Thyroid gland (tissue), 4 donors: ENCODE measurements around the gene CCDC148. TPM values are rescaled to one million over a fixed set of nuclear protein-coding genes. Genes with fewer than 3 reads are reported as not detected.

Experiments
- DNase-seq, 2 donors: peaks; one replicate each; pipeline ENCODE4 v3.0.0-alpha.2; 2019
- H3K27ac ChIP-seq, 3 donors: fragments of 200-600 bp; sonication (generic); 1 replicate in 2 of 3; 2 replicates in 1 of 3; pipeline ENCODE4 v1.5.1; 2016 to 2019; ENCODE audit warnings: mild to moderate bottlenecking in 1 of 3, moderate library complexity in 1 of 3
- H3K27me3 ChIP-seq: fragments of 200-600 bp; sonication (generic); one replicate; pipeline ENCODE4 v1.5.1; 2019
- H3K36me3 ChIP-seq, 2 donors: fragments of 200-600 bp; sonication (generic); one replicate each; pipeline ENCODE4 v1.5.1; 2016 to 2019
- H3K4me1 ChIP-seq, 2 donors: fragments of 200-600 bp; sonication (generic); one replicate each; pipeline ENCODE4 v1.5.1; 2017 to 2019
- H3K4me3 ChIP-seq, 3 donors: fragments of 200-600 bp; sonication (generic); replicated peaks in 1 of 3; 1 replicate in 2 of 3; 2 replicates in 1 of 3; pipeline ENCODE4 v1.5.1; 2016; ENCODE audit warnings: mild to moderate bottlenecking in 1 of 3
- H3K9me3 ChIP-seq: fragments of 200-600 bp; sonication (generic); one replicate; pipeline ENCODE4 v1.5.1; 2017
- CTCF ChIP-seq, 6 experiments: fragments of 200-600 bp in 3 of 6; fragments of 450-650 bp in 3 of 6; sonication (generic) in 3 of 6; IDR thresholded peaks; one replicate each; pipeline ENCODE4 v1.5.1; 2016 to 2019; ENCODE audit warnings: antibody characterized with exemption in 6 of 6, mild to moderate bottlenecking in 2 of 6, inconsistent platforms in 1 of 6, moderate library complexity in 1 of 6
- POLR2A ChIP-seq, 2 donors: fragments of 450-650 bp; IDR thresholded peaks; one replicate each; pipeline ENCODE4 v1.6.1; 2017; ENCODE audit warnings: antibody characterized with exemption in 2 of 2, mild to moderate bottlenecking in 2 of 2, moderate library complexity in 1 of 2
- WGBS, 2 donors: methylation state at CpG; one replicate each; pipeline ENCODE4 v1.1.5; 2017; 5-methylcytosine and 5-hydroxymethylcytosine counted together
- intact Hi-C: fragments of 100-400 bp; cut with DNase I; formaldehyde crosslinking; loops from one replicate; pipeline ENCODE4 v1.15.1; 2023
- total RNA-seq, 4 donors: library from RNA; depleted of rRNA; stranded (reverse); fragments of >200 nt; gene quantifications; one replicate each; pipeline ENCODE4 v1.2.3, GENCODE V29; 2016

CCDC148 gene
- total RNA-seq, 4 donors from 2014 or later = 4.6 to 10.7 (median 7.4) TPM

- 23 to 26% methylated on average over 2 of the region's 2 CpGs for WGBS, 2 donors
- peaks cover 9 to 37% of the 10 kb centered on the region in 2 donors for H3K4me1 ChIP-seq
- no peak overlapping the region for H3K27ac ChIP-seq
- no peak overlapping the region for H3K4me3 ChIP-seq
- TF ChIP-seq CTCF (IDR thresholded peaks at IDR 0.05) (peak in 3 of 6 experiments; percentile 53 to 60 (median 57)), POLR2A (IDR thresholded peaks at IDR 0.05) (no peak)
- intact Hi-C loops = loop anchor here (5.0 to 10.0 kb wide), 2 partner anchors 278 to 565 kb away; partner anchors contain the start of genes CCDC148 and PKP4
- H3K9me3 ChIP-seq = no peaks in the 10 kb centered on the region
- no peaks in the 10 kb centered on the region for H3K27me3 ChIP-seq
- no peak for DNase-seq
- H3K36me3 ChIP-seq = no peaks in the 10 kb centered on the region
These were observed 276.9 kb downstream of the CCDC148 start for GRCh38 chr2:158179660-158180059.

- intact Hi-C loops = no loop called here
- Histone ChIP-seq H3K9me3 (no peaks in the 10 kb centered on the region), H3K4me1 (peaks cover under 1 to 27% of the 10 kb centered on the region in 2 donors), H3K36me3 (no peaks in the 10 kb centered on the region), H3K27me3 (no peaks in the 10 kb centered on the region), H3K27ac (no peak overlapping the region), H3K4me3 (no peak overlapping the region)
- WGBS, 2 donors = 50 to 62% methylated on average over 3 of the region's 3 CpGs
- no peak for DNase-seq
- TF ChIP-seq CTCF (IDR thresholded peaks at IDR 0.05) (no peak), POLR2A (IDR thresholded peaks at IDR 0.05) (no peak)
These were observed 277.9 kb downstream of the CCDC148 start for GRCh38 chr2:158178646-158179045.

- H3K27me3 ChIP-seq = no peaks in the 10 kb centered on the region
- peak in 1 of 2 donors; percentile 2 for DNase-seq
- TF ChIP-seq CTCF (IDR thresholded peaks at IDR 0.05) = no peak
- TF ChIP-seq POLR2A (IDR thresholded peaks at IDR 0.05) = no peak
- H3K36me3 ChIP-seq = no peaks in the 10 kb centered on the region
- peaks cover 0 to 4% of the 10 kb centered on the region in 2 donors for H3K4me1 ChIP-seq
- H3K27ac ChIP-seq = no peak overlapping the region
- no peak overlapping the region for H3K4me3 ChIP-seq
- 88 to 89% methylated on average over 5 of the region's 5 CpGs for WGBS, 2 donors
- H3K9me3 ChIP-seq = no peaks in the 10 kb centered on the region
- intact Hi-C loops = no loop called here
These were observed 281.6 kb downstream of the CCDC148 start for GRCh38 chr2:158174956-158175355.

- H3K27me3 ChIP-seq = no peaks in the 10 kb centered on the region
- H3K4me1 ChIP-seq = no peaks in the 10 kb centered on the region
- no peak overlapping the region for H3K27ac ChIP-seq
- DNase-seq = no peak
- intact Hi-C loops = no loop called here
- H3K36me3 ChIP-seq = no peaks in the 10 kb centered on the region
- TF ChIP-seq CTCF (IDR thresholded peaks at IDR 0.05) = no peak
- no peak for TF ChIP-seq POLR2A (IDR thresholded peaks at IDR 0.05)
- WGBS, 2 donors = 79 to 92% methylated on average over 1 of the region's 1 CpG
- no peaks in the 10 kb centered on the region for H3K9me3 ChIP-seq
- no peak overlapping the region for H3K4me3 ChIP-seq
These were observed 282.1 kb downstream of the CCDC148 start for GRCh38 chr2:158174495-158174894.

GRCh38 chr2:158172719-158173118, 283.8 kb downstream of the CCDC148 start:
- no peaks in the 10 kb centered on the region for H3K4me1 ChIP-seq
- no peaks in the 10 kb centered on the region for H3K36me3 ChIP-seq
- no peak overlapping the region for H3K4me3 ChIP-seq
- no peaks in the 10 kb centered on the region for H3K9me3 ChIP-seq
- intact Hi-C loops = no loop called here
- TF ChIP-seq CTCF (IDR thresholded peaks at IDR 0.05) = no peak
- TF ChIP-seq POLR2A (IDR thresholded peaks at IDR 0.05) = no peak
- H3K27me3 ChIP-seq = no peaks in the 10 kb centered on the region
- WGBS, 2 donors = 43 to 48% methylated on average over 2 of the region's 2 CpGs
- no peak for DNase-seq
- no peak overlapping the region for H3K27ac ChIP-seq
